Adrenal gland (tissue), 12 donors: ENCODE results near the gene CREBZF. TPM values are rescaled to one million over a fixed set of nuclear protein-coding genes. Genes with fewer than 3 reads are reported as not detected.

ENCODE experiments used
- DNase-seq, 7 donors: peaks; one replicate each; pipeline ENCODE4 v3.0.0-alpha.2; 2019 to 2020
- H3K27ac ChIP-seq, 5 donors: fragments of 200-600 bp; sonication (generic) in 4 of 5; 1 replicate in 3 of 5; 2 replicates in 2 of 5; pipeline versions ENCODE4 v1.5.1 to v1.8.0; 2016 to 2020; ENCODE audit warnings: mild to moderate bottlenecking in 1 of 5
- H3K27me3 ChIP-seq: fragments of 200-600 bp; 2 replicates; pipeline ENCODE4 v1.8.0; 2021
- H3K36me3 ChIP-seq, 2 donors: fragments of 200-600 bp; replicated peaks in 1 of 2; 1 replicate in 1 of 2; 2 replicates in 1 of 2; pipeline versions ENCODE4 v1.5.1 to v1.8.0; 2018 to 2022
- H3K4me1 ChIP-seq, 2 donors: fragments of 200-600 bp; replicated peaks in 1 of 2; 1 replicate in 1 of 2; 2 replicates in 1 of 2; pipeline versions ENCODE4 v1.5.1 to v1.8.0; 2018 to 2021
- H3K4me3 ChIP-seq, 4 donors: fragments of 200-600 bp; sonication (generic) in 3 of 4; one replicate each; pipeline ENCODE4 v1.5.1; 2016 to 2018
- H3K9me3 ChIP-seq, 3 donors: fragments of 200-600 bp; sonication (generic) in 1 of 3; replicated peaks in 1 of 3; 1 replicate in 2 of 3; 2 replicates in 1 of 3; pipeline versions ENCODE4 v1.5.1 to v1.8.0; 2016 to 2021
- POLR2A ChIP-seq, 2 donors: fragments of 450-650 bp; IDR thresholded peaks; one replicate each; pipeline ENCODE4 v1.6.1; 2017; ENCODE audit warnings: antibody characterized with exemption in 2 of 2, mild to moderate bottlenecking in 2 of 2, moderate library complexity in 1 of 2
- WGBS, 4 donors: extraction: QIAGEN DNeasy Blood & Tissue Kit in 2 of 4; methylation state at CpG; one replicate each; pipeline versions ENCODE4 v1.1.5 to v1.1.7; 2013 to 2017; 5-methylcytosine and 5-hydroxymethylcytosine counted together
- intact Hi-C, 2 donors: fragments of 100-400 bp; cut with DNase I; formaldehyde crosslinking; loops; one replicate each; pipeline versions ENCODE4 v1.14.1 to v1.15.0; 2022 to 2023
- polyA plus RNA-seq, 3 donors: library from polyadenylated mRNA; stranded (reverse); fragments of 200-250 nt in 2 of 3; fragments of 350-450 nt in 1 of 3; fragmentation: Illumina TruSeq in 1 of 3; extraction: RNeasy Lipid Tissue Mini Kit (QIAGEN cat#74804) in 1 of 3; gene quantifications; one replicate each; pipeline ENCODE4 v1.2.3, GENCODE V29; 2013 to 2014
- total RNA-seq, 9 donors: library from RNA; depleted of rRNA in 4 of 9; stranded (reverse); fragments of >200 nt in 4 of 9; fragments of 120-200 nt in 1 of 9; fragmentation: NEBNext Ultra II Directional in 1 of 9; extraction: Animal tissue kit (Norgen Biotek cat#: 25700) in 1 of 9; gene quantifications; one replicate each; pipeline versions ENCODE4 v1.1.0 to v1.2.4, GENCODE V29; 2013 to 2023
- TF ChIP-seq, protein P1 (sequence below), 6 experiments: fragments of 450-650 bp in 4 of 6; fragments of 200-600 bp in 2 of 6; sonication (generic) in 1 of 6; IDR thresholded peaks; 1 replicate in 5 of 6; 2 replicates in 1 of 6; pipeline versions ENCODE4 v1.5.1 to v1.8.0; 2016 to 2021; ENCODE audit warnings: antibody characterized with exemption in 6 of 6, mild to moderate bottlenecking in 2 of 6, moderate library complexity in 1 of 6
- donor health status: healthy with polysubstance abuse.
- donor health status: Bipolar disorder and iron deficiency.
- donor health status: DM: yes; HTN: yes; CAD: no.
- donor health status: DM: no; HTN: no; CAD: no.
- donor health status: DM: no; HTN: no; CAD: no.
- donor health status: DM: yes; HTN: yes; CAD: no.

Gene CREBZF
- total and polyA plus RNA-seq, 12 donors: 15.8 to 78.6 (median 38.2) TPM

DNA sequence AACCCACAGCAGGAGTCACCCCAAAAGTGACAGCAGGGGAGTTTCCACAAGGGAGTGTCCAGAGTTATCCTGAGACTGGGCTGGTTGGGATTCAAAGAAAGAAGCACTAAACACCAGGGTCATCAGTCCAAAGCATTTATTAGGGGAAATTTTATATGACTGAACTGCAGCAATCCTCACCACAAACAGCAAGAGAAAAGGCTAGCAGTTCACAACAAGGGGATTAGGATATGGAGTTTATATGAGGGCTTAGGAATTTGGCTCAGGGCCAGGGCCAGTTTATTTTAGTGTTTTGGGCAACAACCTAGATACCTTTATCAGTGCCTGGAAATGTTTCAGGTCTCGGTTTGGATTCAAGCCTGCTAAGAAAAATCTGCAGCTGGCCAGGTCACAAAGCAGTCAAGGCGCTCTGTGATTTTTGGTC lies 21.7 kb downstream of the CREBZF start:
- no peak for TF ChIP-seq POLR2A (IDR thresholded peaks at IDR 0.05)
- TF ChIP-seq, protein P1, sequence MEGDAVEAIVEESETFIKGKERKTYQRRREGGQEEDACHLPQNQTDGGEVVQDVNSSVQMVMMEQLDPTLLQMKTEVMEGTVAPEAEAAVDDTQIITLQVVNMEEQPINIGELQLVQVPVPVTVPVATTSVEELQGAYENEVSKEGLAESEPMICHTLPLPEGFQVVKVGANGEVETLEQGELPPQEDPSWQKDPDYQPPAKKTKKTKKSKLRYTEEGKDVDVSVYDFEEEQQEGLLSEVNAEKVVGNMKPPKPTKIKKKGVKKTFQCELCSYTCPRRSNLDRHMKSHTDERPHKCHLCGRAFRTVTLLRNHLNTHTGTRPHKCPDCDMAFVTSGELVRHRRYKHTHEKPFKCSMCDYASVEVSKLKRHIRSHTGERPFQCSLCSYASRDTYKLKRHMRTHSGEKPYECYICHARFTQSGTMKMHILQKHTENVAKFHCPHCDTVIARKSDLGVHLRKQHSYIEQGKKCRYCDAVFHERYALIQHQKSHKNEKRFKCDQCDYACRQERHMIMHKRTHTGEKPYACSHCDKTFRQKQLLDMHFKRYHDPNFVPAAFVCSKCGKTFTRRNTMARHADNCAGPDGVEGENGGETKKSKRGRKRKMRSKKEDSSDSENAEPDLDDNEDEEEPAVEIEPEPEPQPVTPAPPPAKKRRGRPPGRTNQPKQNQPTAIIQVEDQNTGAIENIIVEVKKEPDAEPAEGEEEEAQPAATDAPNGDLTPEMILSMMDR (IDR thresholded peaks at IDR 0.05): no peak
- peaks cover 0 to 10% of the 10 kb centered on the region in 2 donors for H3K4me1 ChIP-seq
- no peak overlapping the region for H3K27ac ChIP-seq
- no peaks in the 10 kb centered on the region for H3K36me3 ChIP-seq
- 34 to 50% (median 41%) methylated on average over 2 of the region's 2 CpGs for WGBS, 4 donors
- intact Hi-C loops: no loop called here
- H3K9me3 ChIP-seq: no peaks in the 10 kb centered on the region
- no peak overlapping the region for H3K4me3 ChIP-seq
- no peak for DNase-seq
- H3K27me3 ChIP-seq: no peaks in the 10 kb centered on the region

GRCh38 chr11:85634747-85635146 lies 30.2 kb downstream of the CREBZF start:
- intact Hi-C loops: no loop called here
- Histone ChIP-seq H3K36me3 (peaks cover 0 to 7% of the 10 kb centered on the region in 2 donors), H3K27ac (no peak overlapping the region), H3K4me3 (no peak overlapping the region), H3K27me3 (no peaks in the 10 kb centered on the region), H3K9me3 (no peaks in the 10 kb centered on the region), H3K4me1 (peaks cover 1 to 5% of the 10 kb centered on the region in 2 donors)
- DNase-seq: no peak
- no peak for TF ChIP-seq POLR2A (IDR thresholded peaks at IDR 0.05)
- TF ChIP-seq, protein P1 (IDR thresholded peaks at IDR 0.05): no peak
- 84 to 88% (median 85%) methylated on average over 3 of the region's 3 CpGs for WGBS, 4 donors

DNA sequence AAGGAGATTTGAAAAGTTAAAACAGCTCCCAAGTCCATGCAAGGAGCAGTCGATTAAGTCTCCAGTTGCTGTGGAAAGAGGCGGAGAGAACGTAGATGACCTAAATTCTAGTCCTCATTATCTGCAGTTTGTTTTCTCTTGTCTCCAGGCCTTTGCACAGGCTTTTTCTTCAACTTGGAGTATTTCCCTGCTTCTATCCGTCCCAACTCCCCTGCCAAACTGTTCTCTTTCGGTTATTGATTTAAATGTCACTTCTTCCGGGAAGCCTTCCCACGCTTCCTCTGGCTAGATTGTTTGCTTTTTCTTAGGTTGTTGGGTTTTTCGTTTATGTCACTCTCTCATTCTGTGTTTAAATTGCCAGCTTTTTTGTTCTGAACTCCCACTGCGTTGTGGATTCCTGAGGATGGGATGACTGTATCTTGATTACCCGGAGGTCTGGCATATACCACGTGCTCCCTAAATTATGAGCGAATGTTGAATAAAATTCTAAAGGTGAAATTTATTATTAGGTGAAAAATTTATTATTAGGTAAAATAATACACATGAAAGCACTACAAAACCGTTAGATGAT lies 36.1 kb downstream of the CREBZF start:
- Histone ChIP-seq H3K4me1 (peaks cover 10 to 35% of the 10 kb centered on the region in 2 donors), H3K27me3 (no peaks in the 10 kb centered on the region), H3K36me3 (no peaks in the 10 kb centered on the region), H3K4me3 (peak overlapping the region in 3 of 4 donors; percentile 19 to 79 (median 79)), H3K27ac (peak overlapping the region in 4 of 5 donors; percentile 60 to 95 (median 84)), H3K9me3 (no peaks in the 10 kb centered on the region)
- no peak for TF ChIP-seq POLR2A (IDR thresholded peaks at IDR 0.05)
- TF ChIP-seq, protein P1 (IDR thresholded peaks at IDR 0.05): no peak
- peak in 1 of 7 donors; percentile 14 for DNase-seq
- 1 to 2% (median 1%) methylated on average over 13 of the region's 13 CpGs for WGBS, 4 donors
- intact Hi-C loops: loop anchor here in 1 of 2 donors (5.0 kb wide), 1 partner anchor 33 kb away; no protein-coding TSS in a partner anchor

DNA sequence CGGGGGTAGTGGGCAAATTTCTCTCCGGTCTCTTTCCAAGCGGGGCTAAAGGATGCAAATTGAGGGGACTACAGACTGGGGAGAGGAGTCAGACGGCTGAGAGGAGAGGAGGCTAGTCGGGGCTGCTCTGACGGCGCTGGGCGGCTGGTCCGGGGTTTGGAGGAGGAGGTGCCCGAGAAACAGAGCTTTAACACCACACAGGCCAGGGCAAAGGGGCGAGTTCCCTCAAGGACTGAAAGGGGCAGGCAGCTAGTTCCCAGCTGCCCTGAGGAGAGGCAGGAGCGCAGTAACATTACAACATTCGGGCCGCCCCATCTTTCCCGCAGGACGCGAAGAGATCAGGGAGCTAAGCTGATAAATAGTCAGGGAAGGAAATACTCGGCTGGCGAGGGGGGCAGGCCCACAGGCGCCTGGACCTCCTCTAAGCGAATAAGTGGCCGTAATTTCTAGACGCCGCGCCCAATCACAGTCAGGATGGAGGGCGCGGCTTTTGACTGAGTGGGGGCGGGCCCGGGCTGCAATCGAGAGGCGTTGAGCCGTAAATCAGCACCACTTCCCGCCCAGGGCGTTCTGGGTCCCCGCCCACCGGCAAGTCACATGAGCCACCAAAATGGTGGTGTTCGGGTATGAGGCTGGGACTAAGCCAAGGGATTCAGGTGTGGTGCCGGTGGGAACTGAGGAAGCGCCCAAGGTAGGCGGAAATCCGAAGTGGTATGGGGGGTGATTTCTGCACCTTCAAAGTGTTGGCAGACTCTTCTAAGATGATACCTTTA lies 36.7 kb downstream of the CREBZF start, which contains the start of gene TMEM126B:
Gene TMEM126B, plus strand, starts transcription at position 596 of the 773 bp plus-strand sequence. Its CDS starts 15 bp downstream, at position 611.
- Histone ChIP-seq H3K4me3 (peak within 1 kb of the TSS in 3 of 4 donors; percentile 57 to 79 (median 79)), H3K9me3 (no peaks in the 10 kb centered on the region), H3K36me3 (no peaks in the 10 kb centered on the region), H3K27ac (peak within 1 kb of the TSS; percentile 74 to 95 (median 80)), H3K27me3 (no peaks in the 10 kb centered on the region), H3K4me1 (peaks cover 10 to 35% of the 10 kb centered on the region in 2 donors)
- 0% methylated on average over 11 to 41 of the region's 41 CpGs for WGBS, 4 donors
- DNase-seq: peak; percentile 97 to 99 (median 98)
- TF ChIP-seq POLR2A (IDR thresholded peaks at IDR 0.05): peak; percentile 77 to 92
- TF ChIP-seq, protein P1 (IDR thresholded peaks at IDR 0.05): no peak
- intact Hi-C loops: loop anchor here in 1 of 2 donors (5.0 kb wide), 1 partner anchor 34 kb away; no protein-coding TSS in a partner anchor
